ENCODE results near the gene ETV6. TPM values are rescaled to one million over a fixed set of nuclear protein-coding genes. Genes with fewer than 3 reads are reported as not detected.

ETV6 gene
- total RNA-seq, 2 experiments from 2014 or later = 17.1 to 19.3 TPM

GRCh38 chr12:11777962-11778361 lies 128.5 kb downstream of the ETV6 start:
- peak overlapping the region; percentile 23; the same call in 1 of the 2 replicates for H3K4me2 ChIP-seq (ENCODE audit: low read length)
- POLR2A ChIA-PET = interaction anchor here (1.1 kb wide), 1 partner anchor 1389 kb away, joined by 4 read pairs; no protein-coding TSS in a partner anchor
- DNase-seq (ENCODE audit: low spot score) = no peak
- no peak overlapping the region for H3K4me3 ChIP-seq (ENCODE audit: low read depth, low read length, poor library complexity, severe bottlenecking)
- no peak overlapping the region for H3K27ac ChIP-seq (ENCODE audit: low read depth, low read length, poor library complexity, severe bottlenecking)
- intact Hi-C loops (cut with micrococcal nuclease; ENCODE audit: unreplicated experiment) = no loop called here
- no TSS peak for BruUV-seq (replicated peaks)
- no peak overlapping the region for H2AFZ ChIP-seq (ENCODE audit: low read length)
- H3K4me1 ChIP-seq (ENCODE audit: insufficient read depth, low read length, poor library complexity, severe bottlenecking) = peaks cover 98% of the 10 kb centered on the region
- CTCF ChIA-PET (ENCODE audit: unreplicated experiment) = no interaction called here
- H4K20me1 ChIP-seq (ENCODE audit: insufficient read depth, low read length) = no peaks in the 10 kb centered on the region
- H3K79me2 ChIP-seq (ENCODE audit: insufficient read depth, low read depth, low read length) = peaks cover 11% of the 10 kb centered on the region; the same call in 1 of the 2 replicates
- H3K9me3 ChIP-seq (ENCODE audit: low read length) = no peaks in the 10 kb centered on the region
- TF ChIP-seq EZH2phosphoT487 (IDR thresholded peaks at IDR 0.05; ENCODE audit: borderline replicate concordance, low read depth, low read length) = no peak
- TF ChIP-seq CTCF (conservative IDR thresholded peaks at IDR 0.05; ENCODE audit: low read length) = 0 out of 2 replicates have a peak, but pooled peaks have one; percentile 1
- H3K9me2 ChIP-seq (ENCODE audit: insufficient read depth, low read length) = no peaks in the 10 kb centered on the region
- H3K36me3 ChIP-seq (ENCODE audit: insufficient read depth, low read length) = peaks cover 2% of the 10 kb centered on the region; the same call in 1 of the 2 replicates

DNA sequence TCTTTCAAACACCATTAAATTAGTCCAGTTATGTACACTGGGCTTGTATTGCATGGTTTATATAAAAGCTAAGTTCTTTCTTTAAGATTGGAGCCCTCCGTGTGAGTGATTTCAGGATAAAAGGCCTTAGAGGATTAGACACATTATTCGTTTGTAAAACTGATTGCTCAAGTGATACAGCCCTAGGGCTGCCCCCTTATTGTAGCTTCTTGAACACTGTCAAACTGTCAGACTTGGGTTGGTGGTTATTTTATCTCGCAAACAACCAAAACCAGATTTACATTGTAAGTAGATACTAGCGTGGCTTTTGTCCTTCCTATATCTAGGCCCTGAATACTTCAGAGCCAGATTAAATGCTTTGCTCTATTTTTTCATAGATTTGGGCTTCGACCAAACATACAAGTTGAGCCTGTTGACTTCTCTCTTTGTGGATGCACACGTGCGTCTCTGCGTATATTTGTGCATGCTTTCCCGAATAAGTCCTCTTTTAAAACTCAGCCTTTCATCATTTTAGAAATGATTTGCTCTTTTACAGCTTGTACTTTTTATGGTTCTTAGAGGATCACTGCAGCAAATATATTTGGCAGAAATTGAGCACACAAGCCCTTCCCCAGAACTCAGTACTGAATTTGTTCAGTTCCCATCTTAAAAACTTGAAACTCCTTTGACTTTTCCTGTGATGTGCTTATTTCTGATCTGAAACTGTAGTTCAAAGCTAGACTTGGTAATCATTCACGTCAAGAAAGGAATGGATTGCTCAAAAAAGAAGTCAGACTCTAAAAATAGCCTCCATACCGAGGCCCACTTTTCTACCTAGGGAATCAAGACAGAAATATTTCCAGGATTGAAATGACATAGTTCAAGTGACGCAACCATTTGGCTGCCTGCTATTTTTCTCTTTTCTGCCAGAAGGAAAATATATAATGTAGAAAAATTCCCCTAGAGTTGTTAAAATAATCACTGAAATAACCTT lies 129.5 kb downstream of the ETV6 start:
- POLR2A ChIA-PET = interaction anchor here (1.0 to 1.8 kb wide), 9 partner anchors 9 to 1390 kb away, joined by 3 to 12 read pairs (median 5); no protein-coding TSS in a partner anchor
- Histone ChIP-seq H3K4me2 (ENCODE audit: low read length) (peak overlapping the region; percentile 75), H2AFZ (ENCODE audit: low read length) (no peak overlapping the region), H3K36me3 (ENCODE audit: insufficient read depth, low read length) (peaks cover 2% of the 10 kb centered on the region; the same call in 1 of the 2 replicates), H3K27ac (ENCODE audit: low read depth, low read length, poor library complexity, severe bottlenecking) (no peak overlapping the region), H3K9me3 (ENCODE audit: low read length) (no peaks in the 10 kb centered on the region), H4K20me1 (ENCODE audit: insufficient read depth, low read length) (no peaks in the 10 kb centered on the region), H3K79me2 (ENCODE audit: insufficient read depth, low read depth, low read length) (peaks cover 11% of the 10 kb centered on the region; the same call in 1 of the 2 replicates), H3K9me2 (ENCODE audit: insufficient read depth, low read length) (no peaks in the 10 kb centered on the region), H3K4me1 (ENCODE audit: insufficient read depth, low read length, poor library complexity, severe bottlenecking) (peaks cover 95% of the 10 kb centered on the region), H3K4me3 (ENCODE audit: low read depth, low read length, poor library complexity, severe bottlenecking) (no peak overlapping the region)
- TF ChIP-seq CTCF (conservative IDR thresholded peaks at IDR 0.05; ENCODE audit: low read length) (no peak), EZH2phosphoT487 (IDR thresholded peaks at IDR 0.05; ENCODE audit: borderline replicate concordance, low read depth, low read length) (no peak)
- CTCF ChIA-PET (ENCODE audit: unreplicated experiment) = no interaction called here
- DNase-seq (ENCODE audit: low spot score) = no peak
- no TSS peak for BruUV-seq (replicated peaks)
- intact Hi-C loops (cut with micrococcal nuclease; ENCODE audit: unreplicated experiment) = no loop called here
